ENCODE measurements around the gene CYTH1. TPM values are rescaled to one million over a fixed set of nuclear protein-coding genes. Genes with fewer than 3 reads are reported as not detected.

The CYTH1 gene
- total RNA-seq, 1 donor from 2014 or later, result 35.5 TPM

GRCh38 chr17:78642707-78643106, 139.4 kb downstream of the CYTH1 start:
- DNase-seq (ENCODE audit: low read depth), result no peak
- FAIRE-seq, result no peak
- no peak for TF ChIP-seq CTCF (IDR thresholded peaks at IDR 0.05; ENCODE audit: insufficient read depth, low read length, severe bottlenecking)
- H3K4me3 ChIP-seq (ENCODE audit: low read depth, low read length), result no peak overlapping the region
- no peaks in the 10 kb centered on the region for H3K36me3 ChIP-seq (ENCODE audit: control insufficient read depth, insufficient read depth, low read length)
- peaks cover 4% of the 10 kb centered on the region for H3K27me3 ChIP-seq (ENCODE audit: control insufficient read depth, insufficient read depth, low read length)

- FAIRE-seq (peak; percentile 62), DNase-seq (ENCODE audit: low read depth) (no peak)
- TF ChIP-seq CTCF (IDR thresholded peaks at IDR 0.05; ENCODE audit: insufficient read depth, low read length, severe bottlenecking), result no peak
- Histone ChIP-seq H3K27me3 (ENCODE audit: control insufficient read depth, insufficient read depth, low read length) (no peaks in the 10 kb centered on the region), H3K4me3 (ENCODE audit: low read depth, low read length) (no peak overlapping the region), H3K36me3 (ENCODE audit: control insufficient read depth, insufficient read depth, low read length) (no peaks in the 10 kb centered on the region)
Observed at GRCh38 chr17:78641666-78642065, 140.4 kb downstream of the CYTH1 start.

GRCh38 chr17:78641243-78641642, 140.8 kb downstream of the CYTH1 start:
- FAIRE-seq (no peak), DNase-seq (ENCODE audit: low read depth) (no peak)
- Histone ChIP-seq H3K27me3 (ENCODE audit: control insufficient read depth, insufficient read depth, low read length) (no peaks in the 10 kb centered on the region), H3K36me3 (ENCODE audit: control insufficient read depth, insufficient read depth, low read length) (no peaks in the 10 kb centered on the region), H3K4me3 (ENCODE audit: low read depth, low read length) (no peak overlapping the region)
- no peak for TF ChIP-seq CTCF (IDR thresholded peaks at IDR 0.05; ENCODE audit: insufficient read depth, low read length, severe bottlenecking)

- FAIRE-seq, result no peak
- no peak for TF ChIP-seq CTCF (IDR thresholded peaks at IDR 0.05; ENCODE audit: insufficient read depth, low read length, severe bottlenecking)
- H3K36me3 ChIP-seq (ENCODE audit: control insufficient read depth, insufficient read depth, low read length), result no peaks in the 10 kb centered on the region
Observed at GRCh38 chr17:78640700-78641099, 141.4 kb downstream of the CYTH1 start.

GRCh38 chr17:78637643-78638420, 144.2 kb downstream of the CYTH1 start:
- Histone ChIP-seq H3K27me3 (ENCODE audit: control insufficient read depth, insufficient read depth, low read length) (no peaks in the 10 kb centered on the region), H3K4me3 (ENCODE audit: low read depth, low read length) (no peak overlapping the region), H3K36me3 (ENCODE audit: control insufficient read depth, insufficient read depth, low read length) (no peaks in the 10 kb centered on the region)
- no peak for TF ChIP-seq CTCF (IDR thresholded peaks at IDR 0.05; ENCODE audit: insufficient read depth, low read length, severe bottlenecking)
- DNase-seq (ENCODE audit: low read depth) (no peak), FAIRE-seq (no peak)

More at GRCh38 chr17:78640700-78641099, 141.4 kb downstream of the CYTH1 start:
- no peak for DNase-seq (ENCODE audit: low read depth)
- H3K4me3 ChIP-seq (ENCODE audit: low read depth, low read length), result no peak overlapping the region
- H3K27me3 ChIP-seq (ENCODE audit: control insufficient read depth, insufficient read depth, low read length), result no peaks in the 10 kb centered on the region

- Histone ChIP-seq H3K27me3 (ENCODE audit: control insufficient read depth, insufficient read depth, low read length) (no peaks in the 10 kb centered on the region), H3K36me3 (ENCODE audit: control insufficient read depth, insufficient read depth, low read length) (no peaks in the 10 kb centered on the region), H3K4me3 (ENCODE audit: low read depth, low read length) (no peak overlapping the region)
- DNase-seq (ENCODE audit: low read depth), result no peak
- FAIRE-seq, result no peak
- TF ChIP-seq CTCF (IDR thresholded peaks at IDR 0.05; ENCODE audit: insufficient read depth, low read length, severe bottlenecking), result no peak
Observed at GRCh38 chr17:78637146-78637545, 144.9 kb downstream of the CYTH1 start.
